Chondrocyte (in vitro differentiated cells): ENCODE data around the gene PLCB2. TPM values are rescaled to one million over a fixed set of nuclear protein-coding genes. Genes with fewer than 3 reads are reported as not detected.
A peak's percentile ranks its signal among the peaks of the same experiment; 100 is the strongest.

ENCODE experiments used
- DNase-seq: peaks from one replicate; pipeline ENCODE4 v3.0.0; 2021; ENCODE audit warnings: mixed read lengths, low spot score
- H3K27ac Mint-ChIP-seq: one replicate; pipeline ENCODE4 v1.8.0; 2021; ENCODE audit warnings: mild to moderate bottlenecking, moderate library complexity, mixed read lengths; ENCODE audit not compliant: unreplicated experiment
- H3K27me3 Mint-ChIP-seq: 2 replicates; pipeline ENCODE4 v1.8.0; 2021; ENCODE audit warnings: low read depth, mixed read lengths
- H3K36me3 Mint-ChIP-seq: 2 replicates; pipeline ENCODE4 v1.8.0; 2021; ENCODE audit warnings: low read depth, mixed read lengths
- H3K4me1 Mint-ChIP-seq: 2 replicates; pipeline ENCODE4 v1.8.0; 2021; ENCODE audit warnings: low read depth, mild to moderate bottlenecking, mixed read lengths
- H3K4me3 Mint-ChIP-seq: one replicate; pipeline ENCODE4 v1.8.0; 2021; ENCODE audit warnings: mild to moderate bottlenecking, moderate library complexity, mixed read lengths; ENCODE audit not compliant: unreplicated experiment
- H3K9me3 Mint-ChIP-seq: 2 replicates; pipeline ENCODE4 v1.8.0; 2021; ENCODE audit warnings: low read depth, mixed read lengths
- total RNA-seq: library from RNA; stranded (reverse); gene quantifications from 3 replicates; pipeline ENCODE4 v1.2.1, GENCODE V29; 2021
- TF ChIP-seq, protein P1 (sequence below): fragments of 200-600 bp; sonication (generic); IDR thresholded peaks from 2 replicates; pipeline ENCODE4 v1.5.0; 2021; ENCODE audit warnings: antibody characterized with exemption, mild to moderate bottlenecking, moderate library complexity

The PLCB2 gene
- total RNA-seq, 1 donor from 2014 or later: 2.8 TPM

DNA sequence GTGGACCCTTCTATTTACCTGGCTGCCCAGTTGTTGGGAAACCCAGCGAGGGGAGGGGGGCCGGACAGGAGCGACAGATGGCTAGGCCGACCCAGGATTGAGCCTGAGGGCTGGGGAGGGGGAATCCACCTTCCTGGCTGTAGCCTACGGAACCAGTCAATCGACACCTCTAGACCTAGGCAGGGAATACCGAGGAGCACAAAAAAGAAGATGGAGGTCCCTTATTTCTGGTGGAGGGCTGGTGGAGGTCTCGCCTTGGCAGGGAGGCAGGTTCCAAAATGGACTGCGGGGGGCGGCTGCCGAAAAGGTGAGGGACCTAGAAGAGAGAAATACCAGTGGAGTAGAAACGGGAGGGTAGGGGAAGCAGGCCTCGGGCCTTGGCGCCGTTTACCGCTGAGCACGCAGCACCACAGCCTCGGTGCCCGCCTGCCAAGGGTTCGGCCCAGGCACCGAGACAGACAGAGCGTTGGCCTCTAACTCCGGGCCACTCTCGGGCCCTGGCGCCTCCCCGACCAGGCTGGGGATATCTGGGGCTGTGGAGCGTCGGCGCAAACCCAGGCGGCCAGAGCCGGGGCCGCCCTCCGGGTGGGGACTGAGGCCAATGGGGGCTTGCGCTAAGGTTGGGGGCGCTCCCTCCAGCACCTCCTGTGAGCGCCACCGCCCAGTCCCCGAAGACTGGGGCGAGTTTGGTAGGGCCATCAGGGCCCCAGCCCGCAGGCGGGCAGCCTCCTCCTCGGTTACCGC, 26.5 kb downstream of the PLCB2 start:
- Mint-ChIP-seq H3K27me3 (peaks cover 17% of the 10 kb centered on the region), H3K4me3 (no peak overlapping the region), H3K4me1 (peaks cover 10% of the 10 kb centered on the region), H3K36me3 (no peaks in the 10 kb centered on the region), H3K27ac (no peak overlapping the region), H3K9me3 (no peaks in the 10 kb centered on the region)
- DNase-seq: no peak
- TF ChIP-seq, protein P1, sequence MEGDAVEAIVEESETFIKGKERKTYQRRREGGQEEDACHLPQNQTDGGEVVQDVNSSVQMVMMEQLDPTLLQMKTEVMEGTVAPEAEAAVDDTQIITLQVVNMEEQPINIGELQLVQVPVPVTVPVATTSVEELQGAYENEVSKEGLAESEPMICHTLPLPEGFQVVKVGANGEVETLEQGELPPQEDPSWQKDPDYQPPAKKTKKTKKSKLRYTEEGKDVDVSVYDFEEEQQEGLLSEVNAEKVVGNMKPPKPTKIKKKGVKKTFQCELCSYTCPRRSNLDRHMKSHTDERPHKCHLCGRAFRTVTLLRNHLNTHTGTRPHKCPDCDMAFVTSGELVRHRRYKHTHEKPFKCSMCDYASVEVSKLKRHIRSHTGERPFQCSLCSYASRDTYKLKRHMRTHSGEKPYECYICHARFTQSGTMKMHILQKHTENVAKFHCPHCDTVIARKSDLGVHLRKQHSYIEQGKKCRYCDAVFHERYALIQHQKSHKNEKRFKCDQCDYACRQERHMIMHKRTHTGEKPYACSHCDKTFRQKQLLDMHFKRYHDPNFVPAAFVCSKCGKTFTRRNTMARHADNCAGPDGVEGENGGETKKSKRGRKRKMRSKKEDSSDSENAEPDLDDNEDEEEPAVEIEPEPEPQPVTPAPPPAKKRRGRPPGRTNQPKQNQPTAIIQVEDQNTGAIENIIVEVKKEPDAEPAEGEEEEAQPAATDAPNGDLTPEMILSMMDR: no peak

GRCh38 chr15:40280260-40281056, 27.3 kb downstream of the PLCB2 start:
- Mint-ChIP-seq H3K4me1 (peaks cover 6% of the 10 kb centered on the region), H3K4me3 (no peak overlapping the region), H3K36me3 (no peaks in the 10 kb centered on the region), H3K27ac (no peak overlapping the region), H3K27me3 (peaks cover 17% of the 10 kb centered on the region), H3K9me3 (no peaks in the 10 kb centered on the region)
- TF ChIP-seq, protein P1: no peak
- no peak for DNase-seq

GRCh38 chr15:40279437-40280141, 28.1 kb downstream of the PLCB2 start:
- H3K4me1 Mint-ChIP-seq: no peaks in the 10 kb centered on the region
- no peak overlapping the region for H3K4me3 Mint-ChIP-seq
- TF ChIP-seq, protein P1: peak; percentile 97
- peaks cover 17% of the 10 kb centered on the region for H3K27me3 Mint-ChIP-seq
- no peak for DNase-seq
- no peaks in the 10 kb centered on the region for H3K36me3 Mint-ChIP-seq
- no peaks in the 10 kb centered on the region for H3K9me3 Mint-ChIP-seq
- no peak overlapping the region for H3K27ac Mint-ChIP-seq

DNA sequence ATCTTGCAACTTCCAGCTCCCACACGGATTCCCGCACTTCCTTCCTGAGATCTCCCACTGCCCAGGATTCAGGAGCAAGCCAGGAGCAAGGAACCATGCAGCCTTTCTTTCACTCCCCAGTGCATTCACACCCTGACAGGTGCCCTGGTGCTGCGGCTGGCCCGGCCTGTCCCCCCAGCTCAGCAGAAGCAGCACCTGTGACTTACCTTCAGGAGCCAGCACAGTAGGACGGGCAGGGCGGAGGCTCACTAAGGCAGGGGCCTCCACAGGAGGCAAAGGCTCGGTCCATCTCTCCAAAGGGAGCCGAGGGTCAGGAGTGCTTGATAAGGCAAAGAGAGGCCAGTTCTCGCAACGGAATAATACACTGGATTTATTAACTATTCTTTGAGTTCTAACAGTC, 29.7 kb downstream of the PLCB2 start:
- TF ChIP-seq, protein P1: no peak

DNA sequence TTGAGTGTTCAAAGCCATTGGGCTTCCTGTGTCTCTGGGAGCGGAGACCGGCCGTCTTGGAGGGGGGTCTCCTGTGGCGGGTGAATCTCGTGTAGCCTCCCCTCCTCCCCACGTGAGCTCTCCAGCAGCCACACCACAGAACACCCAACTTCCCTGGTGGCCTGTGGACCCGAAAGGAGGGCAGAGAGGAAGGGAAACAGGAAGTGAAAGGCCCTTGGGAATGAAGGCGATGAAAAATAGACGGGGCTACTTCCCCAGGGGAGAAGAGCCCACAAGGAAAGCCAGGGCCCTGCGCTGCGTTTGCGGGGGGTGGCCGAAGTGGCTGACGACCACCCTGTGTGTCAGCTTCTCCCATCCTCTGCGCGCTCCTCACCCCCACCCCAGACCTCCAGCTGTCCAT, 30.3 kb downstream of the PLCB2 start:
- no peaks in the 10 kb centered on the region for H3K9me3 Mint-ChIP-seq
- peaks cover 17% of the 10 kb centered on the region for H3K27me3 Mint-ChIP-seq

More for the DNA sequence above, 29.7 kb downstream of the PLCB2 start:
- H3K36me3 Mint-ChIP-seq: no peaks in the 10 kb centered on the region
- H3K27me3 Mint-ChIP-seq: peaks cover 17% of the 10 kb centered on the region
- H3K9me3 Mint-ChIP-seq: no peaks in the 10 kb centered on the region
- H3K27ac Mint-ChIP-seq: no peak overlapping the region
- H3K4me3 Mint-ChIP-seq: no peak overlapping the region
- DNase-seq: no peak
- no peaks in the 10 kb centered on the region for H3K4me1 Mint-ChIP-seq

More for the DNA sequence above, 30.3 kb downstream of the PLCB2 start:
- Mint-ChIP-seq H3K4me3 (no peak overlapping the region), H3K36me3 (no peaks in the 10 kb centered on the region), H3K4me1 (no peaks in the 10 kb centered on the region), H3K27ac (no peak overlapping the region)
- TF ChIP-seq, protein P1: no peak
- no peak for DNase-seq
